GM12878 (cell line): ENCODE data around the gene EPHA8. TPM values are rescaled to one million over a fixed set of nuclear protein-coding genes. Genes with fewer than 3 reads are reported as not detected.

Experiments used
- ATAC-seq: fragments of 200-7000 bp; cut with Tn5 transposase; 3 replicates; pipeline ENCODE4 v1.9.1; 2020; ENCODE audit warnings: mild to moderate bottlenecking, moderate library complexity
- BruUV-seq: library from RNA; stranded (reverse); fragments of 400-500 nt; replicated peaks from 2 replicates; lab custom pipeline; 2021; lab: Mats Ljungman, UMichigan
- CTCF ChIA-PET: fragments of 300-600 bp; sonication (Branson Sonifier 250); formaldehyde crosslinking; extraction: SDS; loops from one replicate; lab custom pipeline; 2021; ENCODE audit warnings: inconsistent platforms; lab: Yijun Ruan, JAX
- POLR2A ChIA-PET: fragments of 350-600 bp; formaldehyde crosslinking; extraction: SDS; loops from one replicate; lab custom pipeline; 2021; ENCODE audit warnings: inconsistent platforms; lab: Charles Lee
- RAD21 ChIA-PET: fragments of 300-600 bp; sonication (Branson Sonifier 250); formaldehyde crosslinking; loops from one replicate; lab custom pipeline; 2023; ENCODE audit warnings: antibody characterized with exemption; ENCODE audit not compliant: unreplicated experiment; lab: Charles Lee
- SMC1A ChIA-PET: fragments of 300-600 bp; sonication (Branson Sonifier 250); formaldehyde crosslinking; loops from one replicate; lab custom pipeline; 2023; ENCODE audit not compliant: unreplicated experiment, uncharacterized antibody; lab: Charles Lee
- DNase-seq: peaks from one replicate; pipeline ENCODE4 v3.0.0-alpha.2; 2011; ENCODE audit warnings: low read depth, low spot score
- FAIRE-seq: peaks from 3 replicates; lab custom pipeline; 2011; peaks lifted over from hg19 to GRCh38; lab: Jason Lieb, UNC
- H2AFZ ChIP-seq: 2 replicates; pipeline ENCODE4 v1.6.0; 2011; ENCODE audit warnings: low read depth, low read length, control low read depth; ENCODE audit not compliant: control insufficient read depth
- H3K27ac ChIP-seq: 2 replicates; pipeline ENCODE4 v1.5.1; 2011; ENCODE audit warnings: control low read depth; ENCODE audit not compliant: control insufficient read depth, insufficient read depth
- H3K27me3 ChIP-seq, 2 experiments: replicated peaks in 1 of 2; 2 replicates each; pipeline versions ENCODE4 v1.6.0 to v1.6.1; 2011; ENCODE audit warnings: low read length in 1 of 2; ENCODE audit not compliant: control insufficient read depth in 2 of 2, insufficient read depth in 2 of 2
- H3K36me3 ChIP-seq, 2 experiments: 2 replicates each; pipeline ENCODE4 v1.5.1; 2011; ENCODE audit warnings: low read length in 1 of 2; ENCODE audit not compliant: control insufficient read depth in 2 of 2, insufficient read depth in 2 of 2
- H3K4me1 ChIP-seq: 2 replicates; pipeline ENCODE4 v1.6.1; 2011; ENCODE audit warnings: mild to moderate bottlenecking, low read length, moderate library complexity, mixed read lengths; ENCODE audit not compliant: control insufficient read depth, insufficient read depth
- H3K4me2 ChIP-seq: 2 replicates; pipeline ENCODE4 v1.6.0; 2011; ENCODE audit warnings: control low read depth; ENCODE audit not compliant: control insufficient read depth, insufficient read depth
- H3K4me3 ChIP-seq: fragments of 200-600 bp; sonication (generic); 2 replicates; pipeline ENCODE4 v1.5.1; 2016
- H3K79me2 ChIP-seq: 2 replicates; pipeline ENCODE4 v1.6.0; 2011; ENCODE audit warnings: low read length; ENCODE audit not compliant: control insufficient read depth, insufficient read depth
- H3K9ac ChIP-seq: 2 replicates; pipeline ENCODE4 v1.8.0; 2011; ENCODE audit warnings: low read length, control low read depth, mixed read lengths; ENCODE audit not compliant: control insufficient read depth, insufficient read depth
- H3K9me3 ChIP-seq: replicated peaks from 3 replicates; pipeline ENCODE4 v1.5.1; 2011; ENCODE audit warnings: mild to moderate bottlenecking, low read length; ENCODE audit not compliant: control insufficient read depth, insufficient read depth
- H4K20me1 ChIP-seq: 2 replicates; pipeline ENCODE4 v1.6.0; 2011; ENCODE audit not compliant: control insufficient read depth, insufficient read depth
- EED ChIP-seq: sonication (generic); IDR thresholded peaks from 2 replicates; pipeline ENCODE4 v1.6.1; 2016; ENCODE audit warnings: antibody characterized with exemption, low read depth
- MYB ChIP-seq: fragments of 150-350 bp; IDR thresholded peaks from 2 replicates; pipeline ENCODE4 v1.6.1; 2014; ENCODE audit warnings: mild to moderate bottlenecking, low read depth, low read length, borderline replicate concordance
- POLR2AphosphoS5 ChIP-seq: IDR thresholded peaks from 2 replicates; pipeline ENCODE4 v1.6.1; 2011; ENCODE audit warnings: mild to moderate bottlenecking, low read length, inconsistent platforms
- POU2F2 ChIP-seq: IDR thresholded peaks from 3 replicates; pipeline ENCODE4 v1.6.1; 2011; ENCODE audit warnings: low read depth, mild to moderate bottlenecking, low read length, borderline replicate concordance
- RB1 ChIP-seq: fragments of 450-650 bp; formaldehyde crosslinking; IDR thresholded peaks from 2 replicates; pipeline ENCODE4 v1.6.1; 2017; ENCODE audit warnings: mild to moderate bottlenecking, borderline replicate concordance
- SPI1 ChIP-seq: IDR thresholded peaks from 2 replicates; pipeline ENCODE4 v1.6.1; 2011; ENCODE audit warnings: low read depth, mild to moderate bottlenecking, low read length, moderate library complexity, borderline replicate concordance; ENCODE audit not compliant: insufficient read depth
- SREBF1 ChIP-seq: IDR thresholded peaks from 2 replicates; pipeline ENCODE4 v1.6.1; 2012; ENCODE audit warnings: mild to moderate bottlenecking, low read length
- TBL1XR1 ChIP-seq: IDR thresholded peaks from 2 replicates; pipeline ENCODE4 v1.6.1; 2012; ENCODE audit warnings: low read depth, low read length, improper control_type of control experiment
- TCF3 ChIP-seq: IDR thresholded peaks from 2 replicates; pipeline ENCODE4 v1.6.1; 2012; ENCODE audit warnings: low read depth, mild to moderate bottlenecking, low read length, borderline replicate concordance; ENCODE audit not compliant: insufficient read depth
- WGBS: methylation state at CpG from one replicate; pipeline ENCODE4 v1.1.6; 2016; ENCODE audit warnings: low lambda C conversion rate; ENCODE audit not compliant: insufficient replicate concordance, insufficient coverage; ENCODE audit errors: missing lambda C conversion rate; 5-methylcytosine and 5-hydroxymethylcytosine counted together
- in situ Hi-C: fragments of 300-500 bp; cut with MboI; formaldehyde crosslinking; loops from 9 replicates; pipeline ENCODE4 v1.14.3; 2018; ENCODE audit warnings: mixed read lengths
- intact Hi-C: fragments of 100-400 bp; cut with micrococcal nuclease; formaldehyde crosslinking; loops from one replicate; pipeline ENCODE4 v1.14.2; 2022; ENCODE audit not compliant: unreplicated experiment
- polyA plus RNA-seq, 11 experiments: library from polyadenylated mRNA; depleted of rRNA in 4 of 11; unstranded in 6 of 11; stranded (reverse) in 5 of 11; fragments of >200 nt; fragmentation: Nextera tagmentation in 4 of 11; fragmentation: Illumina TruSeq in 1 of 11; extraction: Ambion mirVana in 4 of 11; extraction: Trizol in 1 of 11; gene quantifications; 1 replicate in 1 of 11; 2 replicates in 10 of 11; pipeline versions ENCODE4 v1.2.1 to v1.2.3, GENCODE V29; 2011 to 2016; ENCODE audit warnings: inconsistent platforms in 2 of 11, missing spikeins in 2 of 11, low read depth in 1 of 11
- total RNA-seq, 4 experiments: library from RNA; depleted of rRNA in 3 of 4; stranded (reverse); fragments of >200 nt in 3 of 4; fragmentation: Illumina TruSeq in 1 of 4; extraction: Trizol in 1 of 4; gene quantifications; 2 replicates each; pipeline versions ENCODE4 v1.2.1 to v1.2.3, GENCODE V29; 2013 to 2021
- TF ChIP-seq, protein P1 (sequence below): IDR thresholded peaks from 2 replicates; pipeline ENCODE4 v1.6.1; 2011; ENCODE audit warnings: mild to moderate bottlenecking, low read depth, low read length, moderate library complexity; ENCODE audit not compliant: insufficient replicate concordance
- TF ChIP-seq, protein P2 (sequence below): fragments of 450-650 bp; IDR thresholded peaks from 2 replicates; pipeline ENCODE4 v1.6.1; 2017; ENCODE audit warnings: mild to moderate bottlenecking, low read depth, inconsistent platforms; ENCODE audit not compliant: poor library complexity, severe bottlenecking
- TF ChIP-seq, protein P3 (sequence below): fragments of 450-650 bp; IDR thresholded peaks from 2 replicates; pipeline ENCODE4 v1.6.1; 2017; ENCODE audit warnings: mild to moderate bottlenecking, moderate library complexity

EPHA8 gene
- total and polyA plus RNA-seq, 10 of the 15 experiments (the other 5 are each of a cell fraction or from before 2014, with no cell fraction given) = not detected

DNA sequence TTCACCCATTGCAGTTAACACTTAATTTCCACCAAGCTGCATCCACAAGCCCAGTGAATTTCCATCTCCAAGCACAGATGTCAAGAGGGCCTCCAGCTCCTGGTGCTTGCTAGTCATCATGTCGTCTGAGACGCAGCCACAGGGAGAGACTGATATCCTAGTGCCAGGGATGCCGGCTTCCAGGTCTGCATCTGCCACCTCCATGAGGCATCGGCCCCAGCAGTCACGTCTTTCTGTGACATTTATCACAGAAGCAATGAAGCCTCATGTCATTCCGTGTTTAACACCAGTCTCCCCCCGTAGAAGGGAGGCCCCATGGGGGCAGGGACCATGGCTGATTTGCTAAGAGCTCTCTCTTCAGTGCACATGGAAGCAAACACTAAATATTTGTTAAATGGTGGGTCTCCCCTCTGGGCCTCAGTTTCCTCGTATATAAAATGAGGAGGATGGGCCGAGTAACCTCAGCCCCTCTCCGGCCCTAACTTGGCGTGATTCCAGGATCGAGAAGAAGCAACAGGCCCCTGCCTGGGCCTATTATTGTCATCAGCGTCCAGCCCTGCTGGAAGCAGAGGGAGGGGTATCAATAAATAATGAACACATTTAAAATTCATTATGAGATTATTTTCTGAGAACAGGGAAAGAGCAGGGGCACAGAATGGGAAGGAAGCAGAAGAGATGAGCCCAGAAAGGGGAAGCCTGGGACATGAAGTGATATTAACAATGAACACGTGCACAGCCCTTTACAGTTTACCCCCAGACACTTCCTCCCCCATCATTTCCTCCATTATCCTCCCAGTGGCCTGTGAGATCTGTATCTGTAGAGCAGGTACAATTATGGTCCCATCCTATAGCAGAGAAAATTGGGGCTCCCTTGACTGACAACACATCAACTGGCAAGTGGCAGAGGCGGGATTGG lies 88.9 kb downstream of the EPHA8 start:
- H3K36me3 ChIP-seq = no peaks in the 10 kb centered on the region
- H3K4me2 ChIP-seq = no peak overlapping the region
- DNase-seq (no peak), ATAC-seq (no peak), FAIRE-seq (no peak)
- H3K4me1 ChIP-seq = no peaks in the 10 kb centered on the region
- H3K27ac ChIP-seq = no peak overlapping the region
- no peak overlapping the region for H3K9ac ChIP-seq
- H3K27me3 ChIP-seq = no peaks in the 10 kb centered on the region; a peak in 2 of 4 replicates
- ChIA-PET RAD21 (no interaction called here), POLR2A (no interaction called here), SMC1A (no interaction called here), CTCF (no interaction called here)
- H4K20me1 ChIP-seq = no peaks in the 10 kb centered on the region
- H3K9me3 ChIP-seq = no peaks in the 10 kb centered on the region
- in situ Hi-C loops (no loop called here), intact Hi-C loops (no loop called here)
- H2AFZ ChIP-seq = no peak overlapping the region
- no peak overlapping the region for H3K4me3 ChIP-seq
- TF ChIP-seq MYB = no peak
- TF ChIP-seq TCF3 = no peak
- TF ChIP-seq TBL1XR1 = no peak
- TF ChIP-seq POU2F2 = no peak
- TF ChIP-seq SREBF1 = no peak
- TF ChIP-seq RB1 = no peak
- TF ChIP-seq, protein P1, sequence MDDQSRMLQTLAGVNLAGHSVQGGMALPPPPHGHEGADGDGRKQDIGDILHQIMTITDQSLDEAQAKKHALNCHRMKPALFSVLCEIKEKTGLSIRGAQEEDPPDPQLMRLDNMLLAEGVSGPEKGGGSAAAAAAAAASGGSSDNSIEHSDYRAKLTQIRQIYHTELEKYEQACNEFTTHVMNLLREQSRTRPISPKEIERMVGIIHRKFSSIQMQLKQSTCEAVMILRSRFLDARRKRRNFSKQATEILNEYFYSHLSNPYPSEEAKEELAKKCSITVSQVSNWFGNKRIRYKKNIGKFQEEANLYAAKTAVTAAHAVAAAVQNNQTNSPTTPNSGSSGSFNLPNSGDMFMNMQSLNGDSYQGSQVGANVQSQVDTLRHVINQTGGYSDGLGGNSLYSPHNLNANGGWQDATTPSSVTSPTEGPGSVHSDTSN = no peak
- no peak for TF ChIP-seq EED
- TF ChIP-seq, protein P2, sequence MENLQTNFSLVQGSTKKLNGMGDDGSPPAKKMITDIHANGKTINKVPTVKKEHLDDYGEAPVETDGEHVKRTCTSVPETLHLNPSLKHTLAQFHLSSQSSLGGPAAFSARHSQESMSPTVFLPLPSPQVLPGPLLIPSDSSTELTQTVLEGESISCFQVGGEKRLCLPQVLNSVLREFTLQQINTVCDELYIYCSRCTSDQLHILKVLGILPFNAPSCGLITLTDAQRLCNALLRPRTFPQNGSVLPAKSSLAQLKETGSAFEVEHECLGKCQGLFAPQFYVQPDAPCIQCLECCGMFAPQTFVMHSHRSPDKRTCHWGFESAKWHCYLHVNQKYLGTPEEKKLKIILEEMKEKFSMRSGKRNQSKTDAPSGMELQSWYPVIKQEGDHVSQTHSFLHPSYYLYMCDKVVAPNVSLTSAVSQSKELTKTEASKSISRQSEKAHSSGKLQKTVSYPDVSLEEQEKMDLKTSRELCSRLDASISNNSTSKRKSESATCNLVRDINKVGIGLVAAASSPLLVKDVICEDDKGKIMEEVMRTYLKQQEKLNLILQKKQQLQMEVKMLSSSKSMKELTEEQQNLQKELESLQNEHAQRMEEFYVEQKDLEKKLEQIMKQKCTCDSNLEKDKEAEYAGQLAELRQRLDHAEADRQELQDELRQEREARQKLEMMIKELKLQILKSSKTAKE = no peak
- no peak for TF ChIP-seq POLR2AphosphoS5
- TF ChIP-seq SPI1 = no peak
- TF ChIP-seq, protein P3, sequence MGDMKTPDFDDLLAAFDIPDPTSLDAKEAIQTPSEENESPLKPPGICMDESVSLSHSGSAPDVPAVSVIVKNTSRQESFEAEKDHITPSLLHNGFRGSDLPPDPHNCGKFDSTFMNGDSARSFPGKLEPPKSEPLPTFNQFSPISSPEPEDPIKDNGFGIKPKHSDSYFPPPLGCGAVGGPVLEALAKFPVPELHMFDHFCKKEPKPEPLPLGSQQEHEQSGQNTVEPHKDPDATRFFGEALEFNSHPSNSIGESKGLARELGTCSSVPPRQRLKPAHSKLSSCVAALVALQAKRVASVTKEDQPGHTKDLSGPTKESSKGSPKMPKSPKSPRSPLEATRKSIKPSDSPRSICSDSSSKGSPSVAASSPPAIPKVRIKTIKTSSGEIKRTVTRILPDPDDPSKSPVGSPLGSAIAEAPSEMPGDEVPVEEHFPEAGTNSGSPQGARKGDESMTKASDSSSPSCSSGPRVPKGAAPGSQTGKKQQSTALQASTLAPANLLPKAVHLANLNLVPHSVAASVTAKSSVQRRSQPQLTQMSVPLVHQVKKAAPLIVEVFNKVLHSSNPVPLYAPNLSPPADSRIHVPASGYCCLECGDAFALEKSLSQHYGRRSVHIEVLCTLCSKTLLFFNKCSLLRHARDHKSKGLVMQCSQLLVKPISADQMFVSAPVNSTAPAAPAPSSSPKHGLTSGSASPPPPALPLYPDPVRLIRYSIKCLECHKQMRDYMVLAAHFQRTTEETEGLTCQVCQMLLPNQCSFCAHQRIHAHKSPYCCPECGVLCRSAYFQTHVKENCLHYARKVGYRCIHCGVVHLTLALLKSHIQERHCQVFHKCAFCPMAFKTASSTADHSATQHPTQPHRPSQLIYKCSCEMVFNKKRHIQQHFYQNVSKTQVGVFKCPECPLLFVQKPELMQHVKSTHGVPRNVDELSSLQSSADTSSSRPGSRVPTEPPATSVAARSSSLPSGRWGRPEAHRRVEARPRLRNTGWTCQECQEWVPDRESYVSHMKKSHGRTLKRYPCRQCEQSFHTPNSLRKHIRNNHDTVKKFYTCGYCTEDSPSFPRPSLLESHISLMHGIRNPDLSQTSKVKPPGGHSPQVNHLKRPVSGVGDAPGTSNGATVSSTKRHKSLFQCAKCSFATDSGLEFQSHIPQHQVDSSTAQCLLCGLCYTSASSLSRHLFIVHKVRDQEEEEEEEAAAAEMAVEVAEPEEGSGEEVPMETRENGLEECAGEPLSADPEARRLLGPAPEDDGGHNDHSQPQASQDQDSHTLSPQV = no peak
- H3K79me2 ChIP-seq = no peaks in the 10 kb centered on the region
- 15% methylated on average over 15 of the region's 15 CpGs for WGBS
- BruUV-seq = no TSS peak
